ENCODE measurements around the gene ZNF385B.
"Not testable (repeated sequence)": the region's sequence is repeated elsewhere in the genome, so short reads cannot be mapped to it uniquely, and the experiment has no call there.

Gene ZNF385B

DNA sequence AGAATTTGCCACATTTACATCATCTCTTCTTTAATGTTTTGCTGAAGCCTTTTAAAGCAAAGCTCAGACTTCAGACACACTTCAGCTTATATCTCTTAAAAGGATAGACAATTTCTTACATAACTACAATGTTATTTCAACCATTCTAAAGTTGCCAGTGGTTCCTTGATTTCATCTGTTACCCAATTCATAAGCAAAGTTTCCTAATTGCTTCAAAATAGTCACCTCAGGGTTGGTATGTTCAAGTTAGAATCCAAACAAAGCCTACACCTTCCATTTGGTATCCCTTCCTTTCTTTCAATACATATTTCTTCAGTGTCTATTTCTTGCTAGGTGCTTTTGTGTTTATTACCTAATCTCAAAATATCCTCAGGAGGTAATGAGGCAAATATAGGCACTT, 60.6 kb downstream of the ZNF385B start:
- no peak for DNase-seq

DNA sequence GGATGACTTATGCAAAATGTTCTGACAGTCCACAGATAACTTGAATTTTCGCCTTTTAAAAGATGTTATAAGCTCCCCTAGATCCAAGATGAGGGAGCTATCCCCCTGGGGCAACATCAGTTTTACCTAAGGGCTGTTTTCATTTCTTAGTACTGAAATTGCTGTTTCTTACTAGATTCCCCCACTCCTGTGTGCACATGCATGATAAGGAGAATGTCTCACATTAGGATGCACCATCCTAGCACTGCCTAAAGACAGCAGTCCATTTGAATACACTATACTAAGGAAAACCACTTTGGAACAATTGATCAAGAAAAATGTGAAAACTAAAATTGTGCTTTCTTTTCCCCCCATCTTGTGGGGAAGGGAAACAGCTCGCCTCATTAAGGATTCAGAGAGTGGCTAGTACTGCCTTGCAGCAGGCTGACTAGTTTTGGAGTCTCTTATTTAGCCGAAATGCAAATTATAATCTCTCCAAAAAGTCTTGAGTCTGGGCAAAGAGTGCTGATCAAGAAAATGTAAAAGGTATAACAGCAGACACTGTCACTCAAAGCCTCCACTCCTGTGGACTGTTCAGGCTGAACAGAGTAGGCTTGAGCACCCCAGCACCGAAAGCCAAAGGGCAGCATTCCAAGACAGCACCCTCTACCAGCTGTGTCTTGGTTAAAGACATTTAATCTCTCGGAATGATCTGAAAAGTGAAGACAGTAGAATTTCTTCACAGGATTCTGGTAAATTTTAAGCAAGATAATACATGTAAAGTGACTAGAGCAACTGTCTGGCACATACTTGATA, 65.0 kb downstream of the ZNF385B start:
- no peak for DNase-seq

DNA sequence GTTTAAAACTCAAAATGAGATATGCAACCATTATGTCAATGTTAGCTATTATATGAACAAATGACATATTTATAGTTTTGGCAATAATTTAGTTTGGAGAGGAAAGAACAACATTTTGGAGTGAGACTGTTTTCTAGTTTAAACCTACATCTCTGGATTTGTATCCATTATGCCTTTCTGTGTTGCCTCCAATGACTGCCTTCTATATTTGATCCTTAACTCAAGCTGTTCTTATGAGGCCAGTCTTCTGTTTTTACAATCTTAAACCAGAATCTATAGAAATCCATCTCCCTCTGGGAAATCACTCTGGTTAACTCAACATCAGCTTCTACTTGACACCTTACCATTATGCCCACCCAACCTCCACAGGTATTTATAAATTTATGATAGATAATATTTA, 67.5 kb downstream of the ZNF385B start:
- no peak for DNase-seq

DNA sequence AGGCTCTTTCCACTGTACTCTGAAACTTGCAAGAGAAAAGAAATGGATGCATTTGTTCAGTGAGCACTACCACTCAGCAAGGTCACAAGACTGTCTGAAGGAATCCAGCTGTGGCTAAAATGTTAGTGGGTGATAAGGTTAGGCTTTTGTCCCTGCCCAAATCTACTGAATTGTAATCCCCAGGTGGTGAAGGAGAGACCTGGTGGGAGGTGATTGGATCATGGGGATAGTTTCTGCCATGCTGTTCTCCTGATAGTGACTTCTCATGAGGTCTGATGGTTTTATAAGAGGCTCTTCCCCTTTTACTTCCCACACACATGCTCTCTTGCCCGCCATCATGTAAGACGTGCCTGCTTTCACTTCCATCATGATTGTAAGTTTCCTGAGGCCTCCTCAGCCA, 68.2 kb downstream of the ZNF385B start:
- no peak for DNase-seq

DNA sequence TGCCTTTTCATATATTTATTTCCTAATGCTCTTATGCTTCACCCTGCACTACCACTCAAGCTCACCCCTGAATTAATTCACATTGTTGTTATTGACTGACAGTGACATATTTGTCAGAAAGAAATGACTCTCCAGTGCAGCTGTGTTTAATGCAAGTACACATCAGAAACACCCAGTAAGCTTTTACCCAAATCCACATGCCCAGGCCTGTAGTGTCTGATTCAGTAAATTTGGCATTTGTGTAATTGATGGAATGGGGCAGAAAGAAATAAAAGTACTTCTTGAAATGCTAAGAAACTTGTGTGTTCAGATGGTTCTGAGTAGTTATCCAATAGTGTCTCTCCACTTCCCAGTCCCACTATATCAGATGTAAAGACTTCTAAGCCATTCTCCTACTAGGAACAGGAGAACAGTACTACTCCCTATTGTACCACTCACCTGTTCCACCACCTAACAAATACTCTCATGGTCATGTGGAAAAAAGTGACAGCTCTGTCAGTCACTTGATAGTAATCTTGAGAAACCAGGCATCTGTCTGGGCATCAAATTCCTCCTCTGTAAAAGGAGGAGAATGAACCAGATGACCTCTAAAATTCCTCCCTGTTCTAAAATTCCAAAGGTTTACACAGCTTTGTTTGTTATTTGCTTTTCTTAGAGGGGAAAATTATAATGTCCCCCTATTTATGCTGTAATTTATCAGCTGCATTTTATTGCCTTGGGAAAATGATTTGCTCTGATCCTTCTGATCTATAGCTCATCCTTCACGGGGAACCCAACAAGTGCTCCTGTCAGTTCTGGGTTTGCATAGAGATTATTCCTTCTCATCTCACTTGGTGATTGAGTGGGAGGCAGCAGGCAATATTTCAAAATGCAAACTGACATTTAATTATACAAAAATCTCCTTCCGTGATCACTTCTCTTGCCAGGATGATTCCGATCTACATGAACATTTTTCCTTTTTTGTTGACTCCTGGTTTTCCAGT, 70.9 kb downstream of the ZNF385B start:
- DNase-seq: no peak

DNA sequence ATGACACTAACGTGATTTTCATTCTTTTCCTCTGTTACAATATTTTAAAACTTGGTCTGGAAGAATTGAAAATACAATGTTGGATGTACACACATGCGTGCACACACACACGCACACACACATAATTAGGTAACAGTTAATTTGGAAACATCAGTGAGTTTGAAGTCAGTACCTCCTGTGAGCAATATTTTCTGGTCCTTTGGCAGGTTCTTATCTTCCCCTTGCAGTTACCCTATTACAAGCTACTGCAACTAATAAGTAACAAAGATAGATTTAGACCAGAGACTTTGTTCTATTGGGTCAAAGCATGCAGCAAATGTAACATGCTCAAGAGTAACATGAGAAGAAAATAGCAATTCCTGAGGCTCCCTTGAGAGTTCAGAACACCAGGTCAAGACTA, 73.3 kb downstream of the ZNF385B start:
- no peak for DNase-seq

DNA sequence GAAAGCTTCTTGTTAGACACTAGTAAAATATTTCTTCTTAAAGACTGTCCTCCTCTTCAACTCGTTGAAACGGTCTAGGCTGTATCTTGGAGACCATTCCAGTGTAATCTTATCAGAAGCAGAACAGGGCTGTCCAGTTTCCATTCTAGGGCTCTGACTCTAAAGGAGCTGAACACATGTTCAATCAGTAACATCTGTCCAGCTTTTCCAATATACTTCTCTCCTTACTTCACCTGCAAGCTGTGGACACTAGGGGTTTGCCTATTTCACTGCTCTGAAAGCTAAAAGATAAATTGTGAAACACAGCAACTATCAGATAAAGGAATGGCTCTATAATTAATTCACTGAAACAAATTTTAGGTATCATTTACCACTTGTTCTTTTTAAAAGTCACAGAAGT, 73.8 kb downstream of the ZNF385B start:
- DNase-seq: no peak

DNA sequence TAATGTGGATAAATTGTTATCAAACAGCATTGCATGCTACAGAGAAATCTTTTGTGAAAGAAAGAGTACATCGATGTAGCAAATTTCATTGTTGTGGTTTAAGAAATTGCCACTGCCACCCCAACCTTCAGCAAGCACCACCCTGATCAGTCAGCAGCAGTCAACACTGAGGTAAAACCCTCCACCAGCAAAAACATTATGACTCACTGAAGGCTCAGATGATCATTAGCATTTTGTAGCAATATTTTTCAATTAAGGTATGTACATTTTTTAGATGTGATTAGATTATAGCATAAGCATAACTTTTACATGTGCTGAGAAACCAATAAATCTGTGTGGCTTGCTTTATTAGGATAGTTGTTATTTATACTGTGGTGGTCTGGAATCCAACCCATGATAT, 75.5 kb downstream of the ZNF385B start:
- no peak for DNase-seq

DNA sequence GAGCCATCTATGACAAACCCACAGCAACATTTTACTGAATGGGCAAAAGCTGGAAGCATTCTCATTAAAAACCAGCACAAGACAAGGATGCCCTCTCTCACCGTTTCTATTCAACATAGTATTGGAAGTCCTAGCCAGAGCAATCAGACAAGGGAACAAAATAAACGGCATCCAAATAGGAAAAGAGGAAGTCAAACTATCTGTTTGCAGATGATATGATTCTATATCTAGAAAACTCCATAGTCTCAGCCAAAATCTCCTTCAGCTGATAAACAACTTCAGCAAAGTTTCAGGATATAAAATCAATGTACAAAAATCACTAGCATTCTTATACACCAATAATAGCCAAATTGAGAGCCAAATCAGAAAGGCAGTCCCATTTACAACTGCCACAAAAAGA, 79.1 kb downstream of the ZNF385B start:
- not testable (repeated sequence) for DNase-seq

DNA sequence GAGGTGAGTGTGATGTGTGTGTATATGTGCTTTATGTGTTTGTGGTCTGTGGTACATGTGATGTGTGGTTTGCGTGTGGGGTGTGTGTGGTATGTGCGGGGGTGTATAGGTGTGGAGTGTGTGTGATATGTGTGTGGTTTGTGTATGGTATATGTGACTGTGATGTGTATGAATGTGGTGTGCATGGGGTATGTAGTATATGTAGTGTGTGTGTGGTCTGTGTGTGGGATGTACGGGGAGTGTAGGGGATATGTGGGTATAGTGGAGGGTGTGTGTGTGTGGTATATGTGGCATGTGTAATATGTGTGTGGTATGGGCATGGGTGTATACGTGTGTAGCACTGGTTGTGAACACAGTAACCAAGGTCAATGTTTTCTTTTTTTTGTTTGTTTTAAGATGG, 87.4 kb downstream of the ZNF385B start:
- no peak for DNase-seq

DNA sequence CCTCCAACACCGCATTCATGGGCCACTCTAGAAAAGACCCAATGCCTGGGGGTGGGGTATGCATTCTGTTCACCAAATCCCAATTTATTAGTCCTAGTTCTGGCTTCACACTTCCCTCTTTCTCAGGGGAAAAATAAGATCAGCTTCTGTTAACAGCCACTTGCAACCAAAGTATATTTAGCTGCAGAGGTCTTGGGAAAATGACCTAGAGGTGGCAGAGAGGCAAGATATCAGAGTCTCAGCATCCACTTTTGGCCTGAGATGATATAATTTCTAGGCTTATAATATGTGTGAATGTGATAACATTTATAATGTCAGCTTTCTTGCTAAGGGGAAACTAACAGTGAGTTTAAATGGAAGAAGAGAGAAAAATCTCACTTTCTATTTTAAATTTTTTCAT, 89.1 kb downstream of the ZNF385B start:
- DNase-seq: no peak

DNA sequence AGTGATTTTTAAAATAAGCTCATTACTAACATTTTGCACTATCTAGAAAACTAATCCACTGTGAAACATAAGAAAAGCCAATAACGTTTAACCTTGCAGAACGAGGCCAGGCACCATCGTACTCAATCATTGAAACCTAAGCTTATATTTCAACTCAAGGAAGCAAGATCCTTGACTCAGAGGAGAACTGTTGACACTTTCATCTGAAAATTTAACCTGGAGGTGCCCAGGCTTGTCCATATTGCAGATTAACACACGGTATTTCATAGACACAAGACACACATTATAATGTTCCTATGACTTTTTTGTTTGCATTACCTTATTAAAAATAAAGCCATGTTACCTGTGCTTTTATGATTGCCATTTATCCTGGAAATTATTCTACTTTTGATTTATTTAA, 89.6 kb downstream of the ZNF385B start:
- no peak for DNase-seq

DNA sequence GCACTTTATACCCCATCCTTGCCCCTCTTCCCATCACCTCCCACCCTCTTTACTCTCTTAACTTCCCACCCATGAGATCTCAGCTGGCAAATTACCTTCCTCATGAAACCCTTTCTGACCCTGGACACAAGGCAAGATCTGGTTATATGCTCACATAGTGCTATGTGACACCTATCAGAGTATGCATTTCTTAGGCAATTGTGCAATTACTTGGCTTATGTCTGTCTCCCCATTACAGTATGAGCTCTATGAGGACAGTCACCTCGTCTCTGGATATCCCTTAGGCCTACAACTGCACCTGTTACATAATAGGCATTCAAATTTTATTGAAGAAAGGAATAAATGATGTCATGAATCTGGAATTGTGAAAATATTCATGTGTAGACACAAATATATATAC, 91.4 kb downstream of the ZNF385B start:
- no peak for DNase-seq

DNA sequence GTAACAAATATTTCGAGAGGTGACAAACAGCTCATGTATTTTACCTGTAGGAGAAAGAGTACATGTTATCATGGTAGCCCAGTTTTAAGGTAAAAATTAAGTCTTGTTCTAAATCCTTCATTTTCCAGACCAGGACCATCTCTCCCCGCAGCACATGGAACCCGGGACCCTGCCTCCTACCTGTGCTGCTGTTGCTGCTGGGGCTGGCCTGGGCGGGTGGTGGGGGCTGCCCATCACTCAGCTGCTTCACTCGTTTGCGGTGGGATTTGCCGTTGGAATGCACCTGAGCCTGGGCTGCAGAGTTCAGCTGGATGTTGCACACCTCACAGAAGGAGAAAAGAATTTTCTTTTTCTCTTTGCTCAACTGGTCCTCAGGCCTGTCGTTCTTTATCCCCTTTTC, 92.1 kb downstream of the ZNF385B start:
- no peak for DNase-seq

DNA sequence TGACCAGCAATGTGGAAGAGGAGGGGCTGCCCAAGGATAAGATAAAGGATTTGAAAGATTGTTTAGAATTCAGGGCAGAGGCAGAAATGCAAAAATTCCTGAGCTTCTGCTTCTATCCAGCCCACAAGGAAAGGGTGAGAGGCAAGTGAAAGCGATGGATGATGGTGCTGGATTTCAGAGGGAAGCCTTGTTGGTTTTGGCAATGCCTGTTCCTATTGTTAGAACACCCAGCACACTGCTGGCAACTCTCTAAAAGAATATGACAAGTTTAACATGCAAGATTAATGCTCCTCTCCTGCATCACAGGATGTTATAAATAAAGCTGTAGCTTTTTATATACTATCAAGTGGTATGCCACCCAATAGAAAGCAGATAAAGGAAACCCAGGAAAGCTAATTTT, 92.6 kb downstream of the ZNF385B start:
- no peak for DNase-seq

DNA sequence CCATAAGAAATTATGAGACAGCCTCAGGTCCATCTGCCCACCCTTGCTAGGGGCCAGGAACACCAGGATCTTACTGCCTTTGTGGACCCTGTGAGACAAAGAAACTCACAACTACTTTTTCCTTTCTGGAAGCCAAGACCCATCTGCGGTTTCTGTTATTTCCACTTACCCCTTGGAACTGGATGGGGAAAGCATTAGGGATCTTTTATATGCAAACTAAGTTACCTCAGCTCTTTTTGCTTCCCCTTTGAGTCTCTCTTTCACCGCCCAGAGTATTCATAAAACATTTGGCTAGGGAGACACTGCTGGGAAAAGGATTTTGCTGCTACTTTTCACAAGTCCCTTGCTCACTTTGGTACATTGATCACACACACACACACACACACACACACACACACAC, 95.7 kb downstream of the ZNF385B start:
- no peak for DNase-seq

DNA sequence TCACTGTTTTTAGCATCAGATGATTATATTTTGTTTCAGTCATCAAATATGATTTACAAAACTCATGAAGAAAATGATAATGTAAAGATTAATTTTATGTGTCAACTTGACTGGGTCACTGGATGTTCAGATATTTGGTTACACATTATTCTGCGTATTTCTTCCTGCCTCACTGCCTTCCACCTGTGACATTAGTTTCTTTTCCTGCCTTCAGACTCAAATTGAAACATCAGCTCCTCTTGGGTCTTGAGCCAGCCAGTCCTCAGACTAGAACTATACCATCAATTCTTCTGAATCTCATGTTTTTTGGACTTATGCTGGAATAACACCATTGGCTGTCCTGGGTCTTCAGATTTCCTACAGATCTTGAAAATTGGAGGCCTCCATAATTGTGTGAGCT, 96.7 kb downstream of the ZNF385B start:
- DNase-seq: no peak

DNA sequence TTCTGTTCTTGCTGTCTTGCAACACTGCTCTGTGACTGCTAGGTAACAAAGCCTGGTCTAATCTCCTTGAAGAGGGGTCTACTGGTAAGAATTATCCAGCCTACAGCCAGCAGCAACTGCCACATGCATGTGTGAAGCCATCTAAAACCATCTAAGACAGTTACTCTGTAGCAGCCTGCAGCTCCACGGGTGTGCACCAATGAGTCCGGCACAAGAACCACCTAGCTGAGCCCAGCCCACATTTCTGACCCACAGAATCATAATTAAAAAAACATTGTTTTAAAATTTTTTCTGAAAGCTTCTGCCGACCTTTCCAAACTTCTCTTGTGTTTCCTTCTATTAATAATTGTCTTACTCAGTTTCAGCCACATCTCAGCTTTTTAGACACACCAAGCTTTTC, 102.8 kb downstream of the ZNF385B start:
- DNase-seq: no peak

DNA sequence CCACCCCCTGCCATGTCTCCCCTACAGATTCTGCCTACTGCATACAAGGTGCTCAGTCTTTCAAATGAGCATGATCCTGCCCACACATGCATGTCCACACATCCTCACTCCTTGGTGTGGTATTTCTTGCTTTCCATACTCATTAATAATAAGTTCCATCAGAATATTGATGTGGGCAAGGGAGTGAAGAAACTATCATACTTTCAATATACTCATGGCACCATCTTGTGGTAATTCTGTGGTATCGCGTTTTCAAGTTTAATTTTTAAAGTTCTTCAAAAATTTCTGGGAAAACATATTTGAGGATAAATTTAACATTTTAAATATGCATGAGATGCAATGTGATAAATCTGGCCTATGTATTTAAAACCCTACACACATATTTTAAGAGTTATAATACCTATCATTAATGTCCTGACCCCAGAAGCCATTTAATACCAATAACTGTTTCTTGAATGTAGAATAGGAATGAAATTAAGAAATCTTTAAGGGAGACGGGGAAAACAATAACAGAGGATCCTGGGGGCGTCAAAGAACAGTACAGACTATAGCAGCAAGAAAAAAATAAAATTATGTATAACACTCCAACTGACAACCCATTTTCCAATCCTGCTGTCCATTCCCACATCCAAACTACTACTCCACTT, 110.1 kb downstream of the ZNF385B start:
- DNase-seq: no peak

DNA sequence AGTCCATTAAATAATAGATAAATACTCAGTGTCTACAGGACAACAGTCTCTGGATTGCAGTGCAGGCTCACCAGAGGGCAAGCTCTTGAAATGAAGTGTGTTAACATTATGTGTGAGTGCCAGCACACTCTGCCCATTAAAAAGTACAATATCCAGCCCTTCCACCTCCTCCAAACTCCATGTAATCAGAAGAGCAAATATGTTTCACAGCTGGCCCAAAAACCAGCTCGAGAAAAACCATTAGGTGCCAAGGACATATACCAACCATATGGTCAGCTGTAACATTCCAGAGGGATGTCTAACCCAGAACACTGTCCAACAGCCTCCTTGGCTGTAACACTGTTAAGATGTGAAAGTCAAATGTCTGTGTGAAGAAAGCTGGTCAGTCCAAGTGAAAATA, 112.2 kb downstream of the ZNF385B start:
- no peak for DNase-seq

DNA sequence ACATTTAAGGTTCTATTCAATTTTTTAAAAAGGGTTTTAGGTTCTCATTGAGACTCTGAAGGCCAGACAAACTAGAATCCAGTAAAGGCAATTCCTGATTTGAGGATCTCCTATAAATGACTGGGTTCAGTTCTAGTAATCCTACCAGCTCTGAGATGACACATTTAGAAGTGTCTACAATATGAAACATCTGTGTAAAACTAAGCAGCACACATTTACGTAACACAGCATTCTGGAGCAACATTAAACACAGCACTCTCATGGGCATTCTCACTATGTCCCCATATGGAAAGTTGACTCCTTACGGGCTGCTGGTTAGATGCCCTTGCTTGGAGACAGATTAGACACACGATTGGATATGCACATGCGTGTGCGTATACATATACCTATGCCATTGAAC, 114.4 kb downstream of the ZNF385B start:
- no peak for DNase-seq

DNA sequence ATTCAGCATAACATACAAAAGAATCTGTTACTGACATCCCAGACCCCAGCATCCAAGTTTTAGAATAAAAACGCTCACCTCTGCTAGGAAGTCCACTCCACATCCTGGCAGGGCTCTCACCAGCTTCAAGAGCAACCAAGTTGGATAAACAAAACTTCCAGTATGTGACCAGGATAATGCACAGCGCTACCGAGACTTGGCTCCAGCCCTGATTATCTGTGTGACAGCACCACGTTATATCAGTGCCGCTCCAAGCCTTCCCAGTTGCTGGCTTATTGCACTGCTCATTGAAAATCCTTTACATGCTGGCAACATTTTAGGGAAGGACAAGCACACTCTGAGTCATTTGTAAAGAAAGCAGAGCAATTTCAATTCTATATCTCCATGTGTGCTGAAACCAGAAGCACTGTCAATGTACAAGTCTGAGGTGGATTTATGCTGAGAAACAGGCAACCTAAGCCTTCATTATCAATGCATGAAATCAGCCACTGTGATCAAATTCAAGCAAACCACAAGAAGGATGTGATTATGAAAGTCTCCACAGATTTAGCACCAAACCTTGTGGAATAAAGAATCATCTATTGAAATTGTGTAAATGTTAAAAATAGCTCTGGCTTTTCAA, 115.7 kb downstream of the ZNF385B start:
- no peak for DNase-seq

DNA sequence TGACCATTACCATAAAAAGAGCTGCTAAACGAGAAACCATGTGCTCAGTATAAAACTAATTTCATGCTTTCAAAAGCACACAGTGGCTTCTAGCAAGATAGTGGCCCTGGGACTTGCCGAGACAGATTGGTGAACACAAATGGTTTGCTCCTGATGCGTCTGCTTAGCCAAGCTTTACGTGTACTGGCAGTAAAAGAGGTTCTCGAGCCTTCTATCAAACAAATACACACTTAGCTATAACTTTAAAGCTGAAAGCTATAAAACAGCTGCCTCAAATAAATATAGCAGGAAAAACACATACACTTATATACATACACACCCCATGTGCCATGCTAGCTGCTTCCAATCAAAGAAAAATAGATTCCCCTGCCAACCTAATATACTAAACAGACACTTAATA, 117.0 kb downstream of the ZNF385B start:
- DNase-seq: no peak

Data from CD4-positive, alpha-beta T cell treated with Interleukin-21 for 1 hour (primary cell).